Lung (tissue), 12 donors: ENCODE data around the gene NOTCH2. TPM values are rescaled to one million over a fixed set of nuclear protein-coding genes. Genes with fewer than 3 reads are reported as not detected.

Source experiments
- ATAC-seq: fragments of 200-7000 bp; cut with Tn5 transposase; one replicate; pipeline ENCODE4 v1.9.1; 2020; ENCODE audit warnings: moderate number of reproducible peaks; ENCODE audit not compliant: insufficient read depth, low FRiP score
- DNase-seq, 3 donors: peaks; one replicate each; pipeline ENCODE4 v3.0.0-alpha.2; 2013 to 2017
- H3K27ac ChIP-seq, 2 donors: one replicate each; pipeline ENCODE4 v1.5.1; 2013; ENCODE audit warnings: mild to moderate bottlenecking in 2 of 2, moderate library complexity in 2 of 2, control low read depth in 1 of 2, inconsistent platforms in 1 of 2, low read depth in 1 of 2, low read length in 1 of 2
- H3K27me3 ChIP-seq, 3 donors: one replicate each; pipeline ENCODE4 v1.5.1; 2013; ENCODE audit warnings: low read length in 2 of 3; ENCODE audit not compliant: control insufficient read depth in 3 of 3, insufficient read depth in 3 of 3
- H3K36me3 ChIP-seq, 4 donors: one replicate each; pipeline ENCODE4 v1.5.1; 2013; ENCODE audit warnings: low read length in 4 of 4, mild to moderate bottlenecking in 1 of 4, moderate library complexity in 1 of 4; ENCODE audit not compliant: control insufficient read depth in 4 of 4, insufficient read depth in 4 of 4
- H3K4me1 ChIP-seq, 5 donors: one replicate each; pipeline ENCODE4 v1.5.1; 2013; ENCODE audit warnings: low read length in 5 of 5, mild to moderate bottlenecking in 2 of 5, moderate library complexity in 1 of 5; ENCODE audit not compliant: control insufficient read depth in 5 of 5, insufficient read depth in 5 of 5
- H3K4me3 ChIP-seq: one replicate; pipeline ENCODE4 v1.5.1; 2013; ENCODE audit warnings: mild to moderate bottlenecking, control low read depth, moderate library complexity
- H3K9ac ChIP-seq, 2 donors: one replicate each; pipeline ENCODE4 v1.5.1; 2013; ENCODE audit warnings: low read length in 2 of 2, control low read depth in 1 of 2; ENCODE audit not compliant: insufficient read depth in 1 of 2
- H3K9me3 ChIP-seq, 4 donors: one replicate each; pipeline ENCODE4 v1.5.1; 2013; ENCODE audit warnings: low read length in 3 of 4, mild to moderate bottlenecking in 1 of 4, moderate library complexity in 1 of 4; ENCODE audit not compliant: control insufficient read depth in 4 of 4, insufficient read depth in 3 of 4
- WGBS, 2 donors: extraction: QIAGEN DNeasy Blood & Tissue Kit; methylation state at CpG; one replicate each; pipeline ENCODE4 v1.1.7; 2013; 5-methylcytosine and 5-hydroxymethylcytosine counted together
- polyA plus RNA-seq, 2 donors: library from polyadenylated mRNA; stranded (reverse); fragments of 200-250 nt; gene quantifications; one replicate each; pipeline ENCODE4 v1.2.1, GENCODE V29; 2013
- total RNA-seq, 2 donors: library from RNA; depleted of rRNA in 1 of 2; stranded (reverse); fragments of >200 nt in 1 of 2; gene quantifications; one replicate each; pipeline ENCODE4 v1.2.1, GENCODE V29; 2014 to 2021
- TF ChIP-seq, protein P1 (sequence below): IDR thresholded peaks from 2 replicates; pipeline ENCODE4 v1.5.1; 2012; ENCODE audit warnings: mild to moderate bottlenecking; ENCODE audit errors: control extremely low read depth, extremely low read depth
- donor health status: control.
- donor health status: control.
- donor health status: Bipolar disorder and iron deficiency.
- donor health status: healthy.
- donor health status: DM: yes; HTN: yes; CAD: no.

NOTCH2 gene
- total and polyA plus RNA-seq, 4 donors, result 6.8 to 179 (median 80.3) TPM

DNA sequence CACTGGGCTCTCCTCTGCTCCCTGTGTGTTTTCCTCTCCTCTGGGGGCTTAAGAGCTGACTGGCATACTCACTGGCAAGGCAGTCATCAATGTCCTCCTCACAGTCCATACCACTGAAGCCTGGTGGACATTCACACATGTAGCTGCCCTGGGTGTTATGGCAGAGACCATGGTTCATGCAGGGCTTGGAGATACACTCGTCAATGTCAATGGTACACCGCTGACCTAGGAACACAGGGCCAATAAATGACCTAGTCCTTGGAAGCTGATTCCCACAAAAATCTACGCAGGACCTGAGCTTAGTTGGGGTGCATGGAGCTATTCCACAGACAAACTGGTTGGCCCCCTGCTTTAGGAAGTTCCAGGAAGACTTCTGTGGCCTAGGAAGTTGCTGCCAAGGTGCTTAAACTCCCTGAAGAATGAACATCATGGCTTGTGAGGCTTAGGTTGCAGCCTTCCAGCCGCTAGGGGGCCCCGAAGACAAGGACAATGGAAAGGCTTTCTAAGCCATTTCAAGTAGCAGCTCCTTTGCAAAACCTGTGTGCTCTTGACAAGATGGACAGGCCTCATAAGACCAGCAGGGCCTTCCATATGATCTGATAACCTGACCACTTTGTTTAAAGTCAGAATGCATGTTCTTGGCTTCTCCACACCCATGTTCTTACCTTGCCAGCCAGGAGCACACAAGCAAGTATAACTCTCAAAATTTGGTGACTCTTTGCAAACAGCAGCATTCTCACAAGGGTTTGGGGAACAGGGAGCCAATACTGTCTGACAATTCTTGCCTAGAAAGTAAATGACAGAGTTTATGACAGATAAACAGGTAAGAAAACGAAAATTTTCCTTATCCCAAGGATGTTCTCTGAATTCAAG, 120.9 kb downstream of the NOTCH2 start:
- H3K27me3 ChIP-seq, result no peaks in the 10 kb centered on the region
- H3K36me3 ChIP-seq, result peaks cover 0 to 35% (median 21%) of the 10 kb centered on the region in 4 donors
- ATAC-seq (peak; percentile 90), DNase-seq (peak; percentile 78 to 83 (median 80))
- no peaks in the 10 kb centered on the region for H3K9me3 ChIP-seq
- H3K4me1 ChIP-seq, result no peaks in the 10 kb centered on the region
- TF ChIP-seq, protein P1, sequence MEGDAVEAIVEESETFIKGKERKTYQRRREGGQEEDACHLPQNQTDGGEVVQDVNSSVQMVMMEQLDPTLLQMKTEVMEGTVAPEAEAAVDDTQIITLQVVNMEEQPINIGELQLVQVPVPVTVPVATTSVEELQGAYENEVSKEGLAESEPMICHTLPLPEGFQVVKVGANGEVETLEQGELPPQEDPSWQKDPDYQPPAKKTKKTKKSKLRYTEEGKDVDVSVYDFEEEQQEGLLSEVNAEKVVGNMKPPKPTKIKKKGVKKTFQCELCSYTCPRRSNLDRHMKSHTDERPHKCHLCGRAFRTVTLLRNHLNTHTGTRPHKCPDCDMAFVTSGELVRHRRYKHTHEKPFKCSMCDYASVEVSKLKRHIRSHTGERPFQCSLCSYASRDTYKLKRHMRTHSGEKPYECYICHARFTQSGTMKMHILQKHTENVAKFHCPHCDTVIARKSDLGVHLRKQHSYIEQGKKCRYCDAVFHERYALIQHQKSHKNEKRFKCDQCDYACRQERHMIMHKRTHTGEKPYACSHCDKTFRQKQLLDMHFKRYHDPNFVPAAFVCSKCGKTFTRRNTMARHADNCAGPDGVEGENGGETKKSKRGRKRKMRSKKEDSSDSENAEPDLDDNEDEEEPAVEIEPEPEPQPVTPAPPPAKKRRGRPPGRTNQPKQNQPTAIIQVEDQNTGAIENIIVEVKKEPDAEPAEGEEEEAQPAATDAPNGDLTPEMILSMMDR, result peak; percentile 67
- 50 to 57% methylated on average over 6 of the region's 6 CpGs for WGBS, 2 donors
- no peak overlapping the region for H3K27ac ChIP-seq
- no peak overlapping the region for H3K4me3 ChIP-seq
- no peak overlapping the region for H3K9ac ChIP-seq

DNA sequence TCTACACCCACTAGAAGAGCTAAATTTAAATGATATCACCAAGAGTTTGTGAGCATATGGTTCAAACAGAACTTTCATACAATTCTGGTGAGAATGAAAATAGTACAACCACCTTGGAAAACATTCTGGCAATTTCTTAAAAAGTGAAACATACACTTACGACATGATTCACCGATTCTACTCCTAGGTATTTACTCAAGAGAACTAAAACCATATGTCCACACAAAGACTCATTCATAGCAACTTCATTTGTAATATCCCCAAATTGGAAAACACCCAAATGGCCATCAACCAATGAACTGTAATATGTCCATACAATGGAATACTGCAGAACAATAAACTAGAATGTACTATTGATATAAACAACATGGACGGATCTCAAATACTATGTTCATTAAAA, 122.0 kb downstream of the NOTCH2 start:
- no peaks in the 10 kb centered on the region for H3K27me3 ChIP-seq
- H3K27ac ChIP-seq, result no peak overlapping the region
- DNase-seq (no peak), ATAC-seq (no peak)
- no peak overlapping the region for H3K4me3 ChIP-seq
- 81 to 85% methylated on average over 3 of the region's 3 CpGs for WGBS, 2 donors
- no peak overlapping the region for H3K9ac ChIP-seq
- peaks cover 0 to 2% (median 0%) of the 10 kb centered on the region in 5 donors for H3K4me1 ChIP-seq
- H3K9me3 ChIP-seq, result no peaks in the 10 kb centered on the region
- TF ChIP-seq, protein P1, result no peak
- H3K36me3 ChIP-seq, result peaks cover 0 to 29% (median 23%) of the 10 kb centered on the region in 4 donors

DNA sequence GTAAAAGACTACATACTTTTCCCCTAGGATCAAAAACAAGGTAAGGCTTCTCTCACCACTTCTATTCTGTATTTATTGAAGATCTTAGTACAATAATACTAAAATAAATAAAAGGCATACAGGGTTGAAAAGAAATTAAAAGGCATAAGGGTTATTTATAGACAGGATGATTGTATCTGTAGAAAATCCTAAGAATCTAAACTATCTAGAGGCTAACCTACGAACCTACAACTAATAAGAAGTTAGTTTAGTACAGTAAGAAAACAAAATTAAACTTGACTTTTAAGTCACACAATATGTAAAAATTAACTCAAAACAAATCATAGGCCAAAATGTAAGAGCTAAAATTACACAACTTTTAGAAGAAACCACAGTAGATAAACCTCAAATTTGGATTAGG, 122.7 kb downstream of the NOTCH2 start:
- no peaks in the 10 kb centered on the region for H3K9me3 ChIP-seq
- peaks cover 0 to 26% (median 18%) of the 10 kb centered on the region in 4 donors for H3K36me3 ChIP-seq
- no peak overlapping the region for H3K27ac ChIP-seq
- H3K4me3 ChIP-seq, result no peak overlapping the region
- H3K4me1 ChIP-seq, result peaks cover 0 to 2% (median 0%) of the 10 kb centered on the region in 5 donors
- H3K9ac ChIP-seq, result no peak overlapping the region
- ATAC-seq (no peak), DNase-seq (no peak)
- 46 to 80% methylated on average over 1 of the region's 1 CpG for WGBS, 2 donors
- TF ChIP-seq, protein P1, result no peak
- no peaks in the 10 kb centered on the region for H3K27me3 ChIP-seq
